ENCODE data around the gene SEC62.
A peak's percentile ranks its signal among the peaks of the same experiment; 100 is the strongest.

The SEC62 gene

DNA sequence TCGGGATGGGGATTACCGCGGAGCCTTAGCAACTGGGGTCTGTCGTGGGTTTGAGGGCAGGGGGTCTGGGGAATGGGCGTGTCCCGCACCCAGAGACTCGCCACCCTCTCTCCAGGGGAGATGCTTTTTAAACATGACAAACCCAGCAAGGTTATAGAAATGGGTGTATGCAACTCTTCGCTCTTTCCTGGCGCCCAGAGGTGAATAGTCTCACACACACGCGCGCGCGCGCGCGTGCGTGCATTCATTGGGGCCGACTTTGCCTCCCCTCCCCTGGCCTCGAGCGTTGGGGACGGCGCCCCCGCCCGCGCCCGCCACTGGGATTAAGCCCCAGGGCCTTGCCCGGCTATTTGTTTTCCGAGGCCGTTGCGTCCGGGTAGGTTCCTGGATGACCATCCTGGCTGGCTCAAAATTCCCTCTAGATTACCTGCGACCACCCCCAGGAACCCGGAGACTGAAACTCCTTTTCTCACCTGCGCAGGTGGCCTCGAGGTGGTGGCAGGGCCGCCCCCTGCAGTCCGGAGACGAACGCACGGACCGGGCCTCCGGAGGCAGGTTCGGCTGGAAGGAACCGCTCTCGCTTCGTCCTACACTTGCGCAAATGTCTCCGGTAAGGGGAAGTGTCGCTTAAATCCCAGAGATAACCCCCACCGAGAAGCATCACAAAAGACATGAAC is 72.0 kb downstream of the SEC62 start:
- DNase-seq, result peak; percentile 50 to 55
- Histone ChIP-seq H4K12ac (ENCODE audit: low read depth, low read length) (no peak overlapping the region), H3K27me3 (ENCODE audit: insufficient read depth, low read length) (no peaks in the 10 kb centered on the region), H2BK5ac (ENCODE audit: low read depth, low read length, poor library complexity) (no peak overlapping the region), H3K4me3 (ENCODE audit: low read depth, low read length) (peak overlapping the region; percentile 71), H3K23ac (ENCODE audit: low read length) (no peak overlapping the region), H3K9ac (ENCODE audit: low read length) (no peak overlapping the region), H4K8ac (ENCODE audit: low read depth, low read length) (no peak overlapping the region), H3K14ac (ENCODE audit: low read length) (no peak overlapping the region), H3K4me1 (ENCODE audit: control insufficient read depth in 1 of 2, insufficient read depth in 2 of 2, low read length in 2 of 2) (peaks cover 6% of the 10 kb centered on the region in 2 experiments), H3K36me3 (ENCODE audit: control insufficient read depth in 1 of 2, insufficient read depth in 2 of 2, low read length in 2 of 2) (no peaks in the 10 kb centered on the region), H4K91ac (ENCODE audit: low read depth, low read length) (no peak overlapping the region), H3K79me1 (ENCODE audit: low read length) (no peaks in the 10 kb centered on the region), H2BK120ac (ENCODE audit: insufficient read depth, low read length, poor library complexity) (no peak overlapping the region), H3K79me2 (ENCODE audit: control insufficient read depth, insufficient read depth, low read length, poor library complexity) (no peaks in the 10 kb centered on the region), H2AK5ac (ENCODE audit: low read length) (no peak overlapping the region), H2AFZ (ENCODE audit: insufficient read depth, low read length, poor library complexity) (peak overlapping the region; percentile 26), H2BK12ac (ENCODE audit: low read length) (no peak overlapping the region), H3K4ac (ENCODE audit: low read depth, low read length) (no peak overlapping the region), H3K4me2 (ENCODE audit: low read length) (peak overlapping the region; percentile 95), H3K9me3 (ENCODE audit: insufficient read depth, low read depth, low read length) (no peaks in the 10 kb centered on the region), H3K27ac (ENCODE audit: low read depth, low read length) (no peak overlapping the region), H3K18ac (ENCODE audit: low read length) (no peak overlapping the region)
- no CpG with 5 or more reads among the region's 51 CpGs for WGBS (ENCODE audit: extremely low coverage, insufficient coverage, insufficient read length)

GRCh38 chr3:170040418-170040817 is 73.8 kb downstream of the SEC62 start:
- H2AK5ac ChIP-seq (ENCODE audit: low read length), result no peak overlapping the region
- no peak overlapping the region for H3K9ac ChIP-seq (ENCODE audit: low read length)
- H3K14ac ChIP-seq (ENCODE audit: low read length), result no peak overlapping the region
- no CpG with 5 or more reads among the region's 8 CpGs for WGBS (ENCODE audit: extremely low coverage, insufficient coverage, insufficient read length)
- no peaks in the 10 kb centered on the region for H3K79me1 ChIP-seq (ENCODE audit: low read length)
- no peak overlapping the region for H2BK12ac ChIP-seq (ENCODE audit: low read length)
- no peak overlapping the region for H3K4ac ChIP-seq (ENCODE audit: low read depth, low read length)
- no peak overlapping the region for H4K8ac ChIP-seq (ENCODE audit: low read depth, low read length)
- H2BK120ac ChIP-seq (ENCODE audit: insufficient read depth, low read length, poor library complexity), result no peak overlapping the region
- no peak overlapping the region for H4K91ac ChIP-seq (ENCODE audit: low read depth, low read length)
- no peaks in the 10 kb centered on the region for H3K79me2 ChIP-seq (ENCODE audit: control insufficient read depth, insufficient read depth, low read length, poor library complexity)
- H2BK5ac ChIP-seq (ENCODE audit: low read depth, low read length, poor library complexity), result no peak overlapping the region
- H3K18ac ChIP-seq (ENCODE audit: low read length), result no peak overlapping the region
- H3K4me3 ChIP-seq (ENCODE audit: low read depth, low read length), result no peak overlapping the region
- H3K27me3 ChIP-seq (ENCODE audit: insufficient read depth, low read length), result no peaks in the 10 kb centered on the region
- no peak for DNase-seq
- peak overlapping the region; percentile 31 for H3K23ac ChIP-seq (ENCODE audit: low read length)
- H2AFZ ChIP-seq (ENCODE audit: insufficient read depth, low read length, poor library complexity), result no peak overlapping the region
- H3K27ac ChIP-seq (ENCODE audit: low read depth, low read length), result no peak overlapping the region
- no peaks in the 10 kb centered on the region for H3K9me3 ChIP-seq (ENCODE audit: insufficient read depth, low read depth, low read length)
- H3K36me3 ChIP-seq (ENCODE audit: control insufficient read depth in 1 of 2, insufficient read depth in 2 of 2, low read length in 2 of 2), result no peaks in the 10 kb centered on the region
- H3K4me2 ChIP-seq (ENCODE audit: low read length), result no peak overlapping the region
- peaks cover 6% of the 10 kb centered on the region in 2 experiments for H3K4me1 ChIP-seq (ENCODE audit: control insufficient read depth in 1 of 2, insufficient read depth in 2 of 2, low read length in 2 of 2)
- H4K12ac ChIP-seq (ENCODE audit: low read depth, low read length), result no peak overlapping the region

DNA sequence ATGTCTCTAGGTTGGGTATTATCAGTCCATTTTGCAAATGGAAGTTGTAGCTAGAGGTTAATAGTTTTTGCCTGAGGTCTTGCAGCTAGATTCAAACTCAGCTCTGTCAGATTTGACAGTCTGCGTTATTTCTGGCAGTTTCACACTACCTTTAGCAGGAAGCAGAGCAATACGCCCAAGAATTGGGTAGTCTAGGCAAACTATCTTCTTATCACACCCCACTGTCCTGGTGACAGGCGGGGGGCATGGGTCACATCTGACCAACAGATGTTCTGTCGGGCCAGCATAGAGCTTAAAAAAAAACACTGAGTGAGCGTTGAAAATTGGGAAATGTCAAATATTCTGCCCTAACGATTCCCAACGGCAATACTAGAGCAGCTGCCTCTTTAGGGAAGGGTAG is 76.9 kb downstream of the SEC62 start:
- DNase-seq, result no peak
- no CpG with 5 or more reads among the region's 7 CpGs for WGBS (ENCODE audit: extremely low coverage, insufficient coverage, insufficient read length)
- H3K4me1 ChIP-seq (ENCODE audit: control insufficient read depth in 1 of 2, insufficient read depth in 2 of 2, low read length in 2 of 2), result peaks cover under 1 to 3% of the 10 kb centered on the region in 2 experiments
- no peak overlapping the region for H4K12ac ChIP-seq (ENCODE audit: low read depth, low read length)
- no peak overlapping the region for H2AK5ac ChIP-seq (ENCODE audit: low read length)
- H2BK12ac ChIP-seq (ENCODE audit: low read length), result no peak overlapping the region
- H2BK120ac ChIP-seq (ENCODE audit: insufficient read depth, low read length, poor library complexity), result no peak overlapping the region
- no peak overlapping the region for H4K8ac ChIP-seq (ENCODE audit: low read depth, low read length)
- no peaks in the 10 kb centered on the region for H3K9me3 ChIP-seq (ENCODE audit: insufficient read depth, low read depth, low read length)
- no peak overlapping the region for H3K23ac ChIP-seq (ENCODE audit: low read length)
- no peak overlapping the region for H3K4me2 ChIP-seq (ENCODE audit: low read length)
- H3K27me3 ChIP-seq (ENCODE audit: insufficient read depth, low read length), result no peaks in the 10 kb centered on the region
- no peak overlapping the region for H4K91ac ChIP-seq (ENCODE audit: low read depth, low read length)
- no peak overlapping the region for H3K27ac ChIP-seq (ENCODE audit: low read depth, low read length)
- no peak overlapping the region for H3K18ac ChIP-seq (ENCODE audit: low read length)
- H3K79me2 ChIP-seq (ENCODE audit: control insufficient read depth, insufficient read depth, low read length, poor library complexity), result no peaks in the 10 kb centered on the region
- no peaks in the 10 kb centered on the region for H3K36me3 ChIP-seq (ENCODE audit: control insufficient read depth in 1 of 2, insufficient read depth in 2 of 2, low read length in 2 of 2)
- no peaks in the 10 kb centered on the region for H3K79me1 ChIP-seq (ENCODE audit: low read length)
- H3K9ac ChIP-seq (ENCODE audit: low read length), result no peak overlapping the region
- H3K4ac ChIP-seq (ENCODE audit: low read depth, low read length), result no peak overlapping the region
- no peak overlapping the region for H3K4me3 ChIP-seq (ENCODE audit: low read depth, low read length)
- H2BK5ac ChIP-seq (ENCODE audit: low read depth, low read length, poor library complexity), result no peak overlapping the region
- no peak overlapping the region for H3K14ac ChIP-seq (ENCODE audit: low read length)
- no peak overlapping the region for H2AFZ ChIP-seq (ENCODE audit: insufficient read depth, low read length, poor library complexity)

- H3K4ac ChIP-seq (ENCODE audit: low read depth, low read length), result no peak overlapping the region
- no peak overlapping the region for H3K27ac ChIP-seq (ENCODE audit: low read depth, low read length)
- H2BK120ac ChIP-seq (ENCODE audit: insufficient read depth, low read length, poor library complexity), result no peak overlapping the region
- no peak for DNase-seq
- no peak overlapping the region for H4K91ac ChIP-seq (ENCODE audit: low read depth, low read length)
- no peak overlapping the region for H4K12ac ChIP-seq (ENCODE audit: low read depth, low read length)
- H3K27me3 ChIP-seq (ENCODE audit: insufficient read depth, low read length), result no peaks in the 10 kb centered on the region
- no peak overlapping the region for H2BK12ac ChIP-seq (ENCODE audit: low read length)
- H3K9me3 ChIP-seq (ENCODE audit: insufficient read depth, low read depth, low read length), result no peaks in the 10 kb centered on the region
- H3K14ac ChIP-seq (ENCODE audit: low read length), result no peak overlapping the region
- no peak overlapping the region for H2AK5ac ChIP-seq (ENCODE audit: low read length)
- H4K8ac ChIP-seq (ENCODE audit: low read depth, low read length), result no peak overlapping the region
- no peaks in the 10 kb centered on the region for H3K36me3 ChIP-seq (ENCODE audit: control insufficient read depth in 1 of 2, insufficient read depth in 2 of 2, low read length in 2 of 2)
- WGBS (ENCODE audit: extremely low coverage, insufficient coverage, insufficient read length), result no CpG with 5 or more reads among the region's 8 CpGs
- H3K79me2 ChIP-seq (ENCODE audit: control insufficient read depth, insufficient read depth, low read length, poor library complexity), result no peaks in the 10 kb centered on the region
- H3K4me3 ChIP-seq (ENCODE audit: low read depth, low read length), result no peak overlapping the region
- H3K18ac ChIP-seq (ENCODE audit: low read length), result no peak overlapping the region
- no peaks in the 10 kb centered on the region for H3K79me1 ChIP-seq (ENCODE audit: low read length)
- H3K9ac ChIP-seq (ENCODE audit: low read length), result no peak overlapping the region
- no peak overlapping the region for H2AFZ ChIP-seq (ENCODE audit: insufficient read depth, low read length, poor library complexity)
- no peak overlapping the region for H3K23ac ChIP-seq (ENCODE audit: low read length)
- H3K4me1 ChIP-seq (ENCODE audit: control insufficient read depth in 1 of 2, insufficient read depth in 2 of 2, low read length in 2 of 2), result no peaks in the 10 kb centered on the region
- H3K4me2 ChIP-seq (ENCODE audit: low read length), result no peak overlapping the region
- H2BK5ac ChIP-seq (ENCODE audit: low read depth, low read length, poor library complexity), result no peak overlapping the region
Observed at GRCh38 chr3:170044271-170044670, 77.7 kb downstream of the SEC62 start.

Data from trophoblast cell (in vitro differentiated cells and primary cell).